Endometrial microvascular endothelial cells (primary cell): ENCODE data around the gene MINDY4B. TPM values are rescaled to one million over a fixed set of nuclear protein-coding genes. Genes with fewer than 3 reads are reported as not detected.

Experiments
- in situ Hi-C: cut with HindIII; loops from 2 replicates; pipeline ENCODE4 v1.10.0; 2017; ENCODE audit warnings: low sequenced_read_pairs, low pct_unique_long_range_greater_than_20kb; ENCODE audit errors: inconsistent ontology term
- total RNA-seq: library from RNA; depleted of rRNA; stranded (reverse); fragments of >200 nt; gene quantifications from one replicate; pipeline ENCODE4 v1.2.3, GENCODE V29; 2015; ENCODE audit errors: inconsistent ontology term

The MINDY4B gene
- total RNA-seq, 1 donor from 2014 or later: not detected

DNA sequence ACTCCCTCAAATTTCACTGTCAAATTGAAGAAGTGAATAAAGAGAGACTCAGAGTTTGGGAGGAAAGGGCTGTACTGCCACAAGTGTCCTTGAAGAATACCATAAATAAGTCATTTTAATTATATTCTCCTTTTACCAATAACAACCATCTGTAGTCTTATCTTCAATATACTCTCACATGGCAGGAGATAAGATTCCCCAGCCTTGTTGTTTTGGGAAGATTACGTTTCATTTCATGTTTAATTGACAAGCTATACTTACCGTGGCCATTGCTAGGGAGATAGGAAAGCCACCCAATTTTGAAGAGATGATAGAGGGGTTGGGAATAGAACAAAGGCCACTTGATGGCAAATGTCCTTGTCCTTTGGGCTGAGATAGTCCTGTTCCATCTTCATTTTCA lies 2.3 kb downstream of the MINDY4B start:
- in situ Hi-C loops: no loop called here

DNA sequence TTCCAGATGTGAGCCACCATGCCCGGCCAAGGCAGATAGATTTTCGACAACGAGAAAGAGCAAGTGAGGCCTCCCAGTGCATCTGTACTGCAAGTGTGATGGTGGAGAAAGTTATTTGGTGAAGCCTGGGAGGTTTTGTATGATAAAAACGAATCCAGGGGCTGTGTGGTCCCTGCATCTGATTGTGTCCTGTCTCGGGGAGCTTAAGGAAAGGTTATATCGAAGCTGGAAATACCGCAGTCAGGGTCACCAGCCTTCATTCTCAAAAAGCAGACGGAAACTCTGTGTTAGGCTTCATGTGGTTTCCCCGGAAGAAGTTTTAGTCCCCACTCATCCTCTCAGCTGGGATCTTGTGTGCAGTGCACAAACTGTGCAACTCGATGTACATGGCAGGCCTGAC lies 3.4 kb downstream of the MINDY4B start:
- in situ Hi-C loops: no loop called here

DNA sequence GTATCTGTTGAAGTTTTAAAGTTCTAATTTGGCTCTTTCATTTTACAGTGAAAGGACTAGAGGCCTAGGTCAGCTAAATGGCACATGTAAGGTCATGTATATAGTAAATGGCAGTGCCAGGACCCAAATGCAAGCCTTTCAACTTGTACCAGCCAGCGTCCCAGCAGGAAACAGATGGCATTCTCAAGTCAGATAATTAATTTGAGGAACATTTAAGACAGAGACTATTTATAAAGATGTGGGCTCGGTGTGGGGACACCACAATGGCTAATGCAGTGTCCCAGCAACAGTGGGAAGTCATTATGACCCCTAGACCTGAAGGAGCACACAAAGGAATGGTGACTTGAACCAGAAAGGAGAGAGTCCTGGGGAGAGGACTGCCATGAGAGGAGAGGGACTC lies 6.1 kb downstream of the MINDY4B start:
- in situ Hi-C loops: no loop called here

DNA sequence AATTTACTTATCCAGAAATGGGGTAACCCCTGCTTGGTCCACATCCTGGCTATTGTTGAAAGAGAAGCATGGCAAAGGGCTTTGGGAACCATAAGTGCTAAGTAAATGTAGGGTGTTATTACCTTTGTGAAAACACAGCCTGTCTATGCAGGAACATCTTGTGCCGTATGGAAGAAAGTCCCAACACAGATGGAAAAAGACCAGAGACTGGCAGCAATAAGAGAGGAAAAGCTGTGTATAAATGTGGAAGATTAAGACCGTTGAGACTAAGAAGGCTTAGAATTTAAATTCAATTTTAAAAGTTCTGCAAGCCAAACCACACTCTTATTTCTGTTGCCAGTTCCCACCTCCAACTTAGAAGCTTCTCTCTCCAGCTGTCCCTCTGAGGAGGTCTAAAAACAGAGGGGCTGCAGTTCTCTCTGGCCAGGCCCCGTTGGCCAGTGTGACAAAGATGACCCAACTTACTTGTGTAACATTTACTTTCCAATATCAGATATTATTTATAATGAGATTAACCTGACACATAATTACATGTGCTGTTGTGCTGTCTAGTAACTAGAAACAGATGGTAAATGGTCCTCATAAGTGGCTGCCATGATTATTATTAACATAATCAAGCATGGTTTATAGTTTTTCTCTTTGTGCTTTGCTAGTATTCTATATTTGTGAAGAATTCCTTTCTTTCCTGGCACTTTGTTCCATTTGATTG lies 7.0 kb downstream of the MINDY4B start:
- in situ Hi-C loops: no loop called here

DNA sequence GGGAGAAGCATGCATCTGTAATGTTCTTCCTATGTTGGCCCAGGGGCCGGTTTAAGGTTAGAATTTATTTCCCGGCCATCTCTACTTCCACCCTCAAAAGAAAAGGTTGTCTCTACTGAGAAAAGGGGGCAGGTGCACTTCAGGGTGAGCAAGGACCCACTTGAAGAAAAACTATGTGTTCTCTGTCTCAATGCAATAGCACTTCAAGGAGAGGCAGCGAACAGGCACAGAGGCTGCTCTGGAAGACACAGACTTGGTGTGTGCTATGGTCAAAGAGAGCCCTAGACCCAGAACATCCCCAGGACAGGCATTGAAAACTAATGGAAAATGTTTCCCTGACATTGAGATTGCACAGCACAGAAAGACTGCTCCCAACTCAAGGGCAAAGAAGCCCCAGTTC lies 7.6 kb downstream of the MINDY4B start:
- in situ Hi-C loops: no loop called here

DNA sequence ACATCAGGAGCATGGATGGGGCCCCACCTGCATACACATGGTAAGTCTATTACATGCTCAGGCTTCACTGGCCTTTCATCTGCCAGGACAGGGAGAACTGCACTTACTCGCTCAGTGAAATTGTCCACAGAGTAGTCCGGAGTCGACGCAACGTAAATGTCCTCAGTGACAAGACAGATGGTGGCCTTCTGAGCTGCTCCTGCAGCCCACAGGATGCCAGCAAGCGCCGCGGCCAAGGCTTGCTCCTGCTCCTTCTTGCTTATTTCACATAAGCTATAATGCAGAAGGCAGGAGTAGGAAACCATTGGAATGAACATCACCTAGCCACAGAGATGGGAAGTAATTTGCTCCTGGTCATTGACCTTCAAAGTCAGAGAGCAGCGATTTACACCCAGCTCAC lies 14.4 kb downstream of the MINDY4B start:
- in situ Hi-C loops: no loop called here

DNA sequence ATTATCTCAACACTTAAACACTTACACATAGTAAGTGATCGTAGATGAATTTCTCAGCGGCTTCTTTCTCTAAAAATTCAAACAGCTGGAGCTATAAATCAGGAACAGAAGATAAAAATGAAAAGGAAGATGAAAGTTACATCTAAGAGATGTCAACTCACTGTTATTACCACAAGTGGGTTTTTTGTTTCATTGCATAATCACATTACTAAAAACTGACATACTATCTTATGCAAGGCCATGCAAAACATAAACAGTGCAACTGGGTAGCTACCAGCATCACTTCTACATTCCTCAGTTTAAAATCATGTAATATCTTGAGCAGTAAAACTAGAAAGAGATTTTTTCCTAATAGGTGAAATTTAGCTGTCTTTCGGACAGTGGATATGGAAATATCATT lies 14.9 kb downstream of the MINDY4B start:
- in situ Hi-C loops: no loop called here

DNA sequence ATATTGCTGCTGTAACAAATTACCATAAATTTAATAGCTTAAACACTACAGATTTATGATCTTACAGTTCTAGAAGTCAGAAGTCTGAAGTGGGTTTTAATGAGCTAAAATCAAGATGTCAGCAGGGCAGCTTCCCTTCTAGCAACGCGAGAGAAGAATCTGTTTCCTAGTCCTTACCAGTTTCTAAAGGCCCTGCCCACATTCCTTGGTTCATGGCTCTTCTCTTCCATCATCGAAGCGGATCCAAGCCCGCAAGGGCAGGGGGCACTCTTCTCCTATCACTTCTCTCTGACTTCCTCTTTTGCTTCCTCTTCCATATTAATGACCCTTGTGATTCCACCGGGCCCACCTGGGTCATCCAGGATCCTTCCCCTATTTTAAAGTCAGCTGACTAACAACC lies 16.1 kb downstream of the MINDY4B start:
- in situ Hi-C loops: no loop called here

DNA sequence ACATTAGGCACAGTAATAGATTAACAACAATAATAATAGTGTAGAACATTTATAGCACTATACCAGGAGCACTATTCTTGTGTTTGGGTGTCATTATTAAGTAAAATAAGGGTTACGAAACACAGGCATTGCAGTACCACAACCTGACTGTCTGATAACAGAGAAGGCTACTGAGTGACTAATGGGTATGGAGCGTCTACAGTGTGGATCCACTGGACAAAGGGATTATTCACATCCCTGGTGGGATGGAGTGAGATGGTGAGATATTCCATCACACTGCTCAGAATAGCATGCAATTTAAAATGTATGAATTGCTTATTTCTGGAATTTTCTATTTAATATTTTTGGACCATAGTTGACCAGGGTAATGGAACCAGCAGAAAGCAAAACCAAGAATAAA lies 18.2 kb downstream of the MINDY4B start:
- in situ Hi-C loops: no loop called here

DNA sequence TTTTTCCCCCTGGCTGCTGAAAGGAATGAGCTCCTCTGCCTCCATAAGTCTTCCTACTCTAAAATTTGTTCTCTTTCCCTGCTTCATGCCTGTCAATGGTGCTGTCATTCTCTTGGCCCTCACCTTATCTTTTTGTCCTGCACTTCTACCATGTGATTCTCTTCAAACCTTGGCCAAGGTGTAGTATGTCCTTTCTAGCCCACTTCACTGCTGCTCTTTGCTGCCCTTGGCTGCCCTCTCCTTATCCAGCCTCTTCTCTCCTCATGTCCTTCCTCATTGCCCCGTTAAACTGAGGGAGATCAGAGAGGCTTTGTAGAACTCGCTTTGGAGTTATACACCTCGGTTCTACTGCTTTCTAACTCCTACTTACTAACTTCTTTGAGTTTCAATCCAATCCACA lies 19.7 kb downstream of the MINDY4B start:
- in situ Hi-C loops: no loop called here

DNA sequence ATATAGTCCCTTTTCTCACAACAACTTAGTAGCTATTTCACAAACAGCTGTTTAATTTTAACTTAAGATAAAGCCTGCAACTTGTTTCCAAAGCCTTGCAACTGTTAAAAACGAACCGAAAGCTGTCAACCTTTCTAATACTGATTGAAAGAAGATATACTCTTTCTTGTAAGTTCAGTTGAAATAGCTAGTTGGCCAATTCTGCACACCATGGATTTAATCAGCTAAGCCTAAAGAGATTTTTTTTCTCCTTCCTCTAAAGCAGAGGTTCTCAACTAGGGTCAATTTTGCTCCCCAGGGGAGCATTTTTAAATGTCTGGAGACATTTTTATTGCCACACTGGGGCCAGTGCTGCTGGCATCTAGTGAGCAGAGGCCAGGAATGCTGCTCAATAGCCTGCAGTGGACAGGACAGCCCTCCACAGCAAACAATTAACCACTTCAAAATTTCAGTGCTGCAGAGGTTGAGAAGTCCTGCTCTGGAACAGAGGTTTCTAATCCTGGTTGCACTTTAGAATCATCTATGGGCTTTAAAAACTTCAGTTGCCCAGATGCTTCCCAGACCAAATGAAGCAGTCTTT lies 26.2 kb downstream of the MINDY4B start:
- in situ Hi-C loops: no loop called here

DNA sequence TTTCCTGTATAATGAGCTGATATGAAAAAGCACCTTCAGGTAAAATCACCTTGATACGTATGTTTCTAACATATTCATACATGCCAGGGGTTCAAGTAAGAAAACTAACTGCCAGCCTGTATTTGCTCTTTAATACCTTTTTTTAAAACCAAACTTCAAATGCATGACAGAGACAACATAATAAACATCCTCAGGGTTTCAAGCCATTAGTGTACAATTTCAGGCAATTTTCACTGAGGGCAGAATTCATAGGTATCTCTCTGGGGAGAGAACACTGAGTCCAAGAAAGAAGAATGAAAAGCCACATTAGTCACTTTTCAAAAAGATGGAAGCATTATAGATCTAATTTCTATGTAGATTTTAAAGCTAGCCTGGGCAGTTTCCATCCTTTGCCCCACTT lies 26.9 kb downstream of the MINDY4B start:
- in situ Hi-C loops: no loop called here

DNA sequence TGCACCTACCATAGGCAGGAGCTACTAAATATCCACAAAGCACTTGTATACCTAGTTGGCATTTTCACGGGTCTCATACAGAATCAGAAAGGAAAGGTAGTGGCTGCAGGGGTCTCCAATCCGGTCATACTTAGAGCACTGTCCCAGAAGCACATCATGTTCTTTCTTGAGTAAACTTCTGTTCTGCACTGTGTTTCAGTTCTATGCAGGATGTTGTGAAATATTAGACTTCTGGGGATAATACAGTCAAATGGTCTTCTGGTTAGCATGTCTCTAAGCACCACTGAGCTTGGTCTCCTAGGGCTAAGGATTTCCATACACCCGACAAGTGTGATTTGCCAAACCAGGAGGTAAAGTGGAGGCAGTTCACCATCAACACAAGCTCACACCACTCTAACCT lies 27.9 kb downstream of the MINDY4B start:
- in situ Hi-C loops: no loop called here

DNA sequence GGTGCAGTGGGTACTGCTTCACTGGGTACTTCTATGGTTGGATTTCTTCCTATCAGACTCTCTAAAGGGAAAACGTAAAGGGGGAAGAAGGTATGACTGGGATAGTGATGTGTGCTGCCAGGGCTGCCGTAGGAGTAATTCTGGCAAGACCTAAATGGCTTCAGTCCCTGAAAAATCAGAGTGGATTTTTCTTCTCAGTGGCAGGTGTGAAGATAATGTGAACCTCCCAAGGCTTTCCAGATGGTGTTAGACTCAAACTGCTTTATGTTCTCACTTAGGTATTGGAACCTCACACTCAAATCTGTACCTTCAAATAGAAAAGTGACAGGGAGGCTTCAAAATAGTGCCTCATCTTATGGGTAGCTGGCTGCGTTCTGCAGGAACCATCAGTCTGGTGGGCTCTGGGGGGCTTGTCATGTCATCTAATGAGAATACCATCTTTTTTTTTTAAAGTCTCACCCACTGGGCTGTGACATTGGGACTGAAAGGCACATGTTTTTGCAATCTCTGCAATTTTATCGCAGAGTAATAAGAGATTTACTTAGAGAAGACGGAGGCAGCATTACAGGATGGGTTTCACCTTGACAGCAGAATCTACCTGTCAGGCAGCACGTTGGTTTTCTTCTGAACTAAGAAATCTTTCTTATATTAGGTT lies 28.5 kb downstream of the MINDY4B start:
- in situ Hi-C loops: no loop called here

DNA sequence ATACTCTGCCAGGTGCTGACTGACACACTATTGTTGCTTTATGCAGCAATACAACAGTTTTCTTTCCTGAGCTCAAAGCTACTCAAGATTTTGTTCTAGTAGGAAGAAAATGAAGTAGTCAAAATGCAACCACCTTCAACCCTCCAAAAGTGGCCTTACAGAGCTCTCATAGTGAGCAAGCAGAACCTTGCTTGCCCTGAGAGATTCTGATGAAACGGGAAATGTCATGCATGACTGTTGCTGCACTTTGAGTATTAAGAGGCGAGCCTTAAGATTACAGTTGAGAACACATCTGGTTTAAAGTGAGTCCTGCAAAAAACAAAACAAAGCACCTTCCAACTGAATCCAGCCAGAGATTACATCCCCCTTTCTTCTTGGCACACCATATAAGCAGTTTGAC lies 29.7 kb downstream of the MINDY4B start:
- in situ Hi-C loops: no loop called here

DNA sequence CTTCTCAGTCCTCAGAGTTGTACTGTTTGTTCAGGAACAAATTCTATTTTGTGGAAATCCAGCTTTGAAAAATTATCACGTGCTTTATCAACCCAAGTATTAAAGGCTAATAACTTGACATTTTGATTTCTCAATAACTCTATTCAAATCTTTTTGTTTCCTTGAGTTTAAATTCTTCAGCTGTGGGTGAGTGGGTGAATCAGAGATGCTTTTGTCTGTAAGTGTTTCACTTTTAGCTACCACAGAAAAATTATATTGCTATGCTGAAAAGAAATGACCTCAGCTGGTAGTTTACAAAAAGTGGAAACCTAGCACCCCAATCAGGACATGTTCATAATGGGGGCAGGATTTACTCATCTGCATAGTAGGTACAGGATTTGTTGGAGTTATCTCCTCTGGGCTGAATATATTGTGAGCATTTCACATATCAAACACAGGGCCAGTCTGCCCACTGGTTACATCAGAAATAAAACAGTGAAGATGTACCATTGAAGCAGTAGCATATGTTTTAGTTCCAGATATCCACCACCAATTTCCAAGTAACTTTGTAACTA lies 30.5 kb downstream of the MINDY4B start:
- in situ Hi-C loops: no loop called here

DNA sequence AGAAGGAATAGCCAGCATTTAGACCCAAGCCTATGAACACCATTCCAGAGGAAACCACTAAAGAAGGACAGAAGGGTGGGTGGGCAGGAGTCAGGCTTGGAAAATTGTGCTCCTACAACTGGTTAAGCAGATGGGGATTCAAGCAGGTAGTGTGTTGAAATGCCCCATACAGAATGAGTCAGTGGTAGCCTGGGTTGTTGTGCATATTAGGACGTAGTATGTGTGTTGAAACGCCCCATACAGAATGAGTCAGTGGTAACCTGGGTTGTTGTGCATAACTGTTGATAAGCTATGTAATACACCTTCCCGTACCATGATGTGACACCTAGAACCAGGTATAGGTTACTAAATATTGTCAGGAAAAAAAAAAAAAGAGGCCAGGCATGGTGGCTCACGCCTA lies 34.0 kb downstream of the MINDY4B start:
- in situ Hi-C loops: no loop called here

DNA sequence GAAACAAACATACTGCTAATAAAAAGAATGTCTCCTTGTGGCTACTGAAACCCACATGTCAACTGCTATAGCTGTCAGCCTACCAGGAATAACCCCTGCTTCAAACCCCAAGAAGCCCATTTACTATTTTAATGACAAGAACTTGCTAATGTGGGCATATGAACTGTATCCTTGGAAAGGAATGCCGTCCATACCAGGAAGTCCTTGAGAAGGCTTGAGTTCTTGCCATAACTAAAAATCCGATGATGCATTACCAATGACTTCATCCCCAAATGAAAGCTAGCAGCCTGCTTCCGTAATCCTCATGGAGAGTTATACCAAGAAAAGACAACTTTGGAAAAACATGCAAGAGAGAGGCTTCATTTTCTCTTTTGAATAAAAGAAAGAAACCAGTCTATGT lies 34.8 kb downstream of the MINDY4B start:
- in situ Hi-C loops: no loop called here

DNA sequence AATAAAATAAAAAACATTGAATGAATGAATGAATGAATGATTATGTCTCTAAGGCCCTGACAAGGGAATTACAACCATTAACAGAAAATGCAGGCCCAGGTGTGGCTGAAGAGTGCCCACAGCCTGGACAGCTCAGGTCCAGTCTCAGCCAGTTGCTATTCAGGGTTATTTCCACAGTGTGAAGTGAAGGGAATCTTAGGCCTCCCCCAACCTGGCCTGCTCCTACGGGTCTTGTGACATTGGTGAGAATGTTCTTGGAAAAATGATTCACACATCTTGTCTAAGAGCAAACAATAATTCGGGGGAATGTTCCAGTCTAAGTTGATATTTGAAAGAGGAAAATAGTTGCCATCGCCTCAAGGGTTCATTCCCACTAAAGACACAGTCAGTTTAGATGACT lies 37.0 kb downstream of the MINDY4B start:
- in situ Hi-C loops: no loop called here

DNA sequence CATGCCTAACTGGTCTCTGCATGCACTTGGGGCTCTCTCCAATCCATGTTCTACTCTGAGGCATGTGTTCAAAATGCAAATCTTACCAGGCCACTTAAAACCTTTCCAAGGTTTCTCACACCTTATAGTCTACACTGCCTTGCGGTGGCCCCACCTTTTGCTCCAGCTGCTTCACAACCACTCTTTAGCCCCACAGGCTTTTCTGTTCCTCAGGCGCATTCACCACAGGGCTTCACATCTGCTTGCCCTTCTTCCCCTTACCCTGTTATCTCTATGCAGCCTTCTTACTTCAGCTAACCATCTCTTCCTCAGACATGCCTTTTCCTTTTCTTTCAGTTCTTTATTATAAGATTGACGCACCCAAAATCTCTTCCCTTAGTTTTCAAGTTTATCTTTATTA lies 37.8 kb downstream of the MINDY4B start:
- in situ Hi-C loops: no loop called here
